Activated T-cell treated with anti-CD3 and anti-CD28 coated beads, Interleukin-2, amount 50 U/mL, for 48 hours (primary cell): Measurements from ENCODE around the gene HS3ST4.

Experiments used
- DNase-seq, 2 experiments: peaks; one replicate each; pipeline ENCODE4 v3.0.0-alpha.2; 2020

The HS3ST4 gene

DNA sequence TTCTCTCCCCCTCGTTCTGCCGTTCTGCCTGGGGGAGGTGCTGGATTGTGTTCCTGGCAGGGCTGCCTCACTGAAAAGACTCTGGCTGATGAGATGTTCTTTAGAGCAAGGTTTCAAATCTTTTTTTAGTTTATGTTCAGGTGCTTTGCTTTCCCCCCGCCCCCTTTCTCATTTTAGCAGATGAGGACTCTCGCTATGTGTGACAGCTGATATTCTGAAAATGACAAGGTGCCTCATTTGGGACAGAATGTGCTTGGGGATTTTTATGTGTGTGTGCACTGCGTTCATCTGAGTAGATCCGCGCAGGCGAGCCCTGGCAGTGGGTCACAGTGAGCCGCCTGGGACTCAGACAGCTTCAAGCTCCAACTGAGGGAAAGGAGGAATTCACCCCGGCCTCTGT is 205.9 kb downstream of the HS3ST4 start:
- no peak for DNase-seq

- no peak for DNase-seq
Measured at GRCh38 chr16:25905810-25906209, 214.1 kb downstream of the HS3ST4 start.

DNA sequence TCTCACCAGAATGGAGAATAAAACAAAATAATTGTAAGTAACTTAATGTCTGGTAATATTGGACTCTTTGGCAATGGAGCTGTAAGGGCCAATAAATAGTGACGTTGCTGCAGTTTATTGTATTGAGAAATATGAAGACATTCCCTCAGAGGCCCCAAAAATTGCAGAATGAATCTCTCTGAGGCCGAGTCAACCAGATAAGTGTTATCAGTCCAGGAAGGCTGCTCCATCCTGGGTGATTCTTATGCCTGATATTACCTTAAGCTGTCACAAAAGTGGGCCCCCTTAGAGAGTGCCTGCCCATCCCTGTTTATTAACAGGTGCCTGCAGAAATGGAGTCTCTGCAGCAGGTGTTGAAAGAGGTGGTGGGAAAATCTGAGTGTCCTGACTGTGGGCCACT is 219.2 kb downstream of the HS3ST4 start:
- DNase-seq = no peak

DNA sequence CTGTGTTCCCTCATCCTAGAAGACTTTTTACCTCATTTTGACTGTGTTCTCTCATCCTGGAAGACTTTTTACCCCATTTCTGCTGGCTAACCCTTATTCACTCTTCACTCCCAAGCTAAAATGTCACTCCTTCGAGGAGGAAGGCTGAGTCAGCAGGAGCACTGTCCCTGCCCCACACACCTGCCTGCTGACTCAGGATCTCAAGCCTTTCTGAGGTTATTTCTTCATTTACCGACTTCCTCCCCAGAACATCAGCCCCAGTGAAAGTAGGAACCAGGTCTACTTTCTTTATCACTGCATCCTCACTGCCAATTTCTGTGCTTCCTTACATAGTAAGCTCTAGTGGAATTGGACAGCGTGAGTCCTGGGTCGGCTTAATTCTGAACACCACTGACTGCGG is 220.6 kb downstream of the HS3ST4 start:
- no peak for DNase-seq

DNA sequence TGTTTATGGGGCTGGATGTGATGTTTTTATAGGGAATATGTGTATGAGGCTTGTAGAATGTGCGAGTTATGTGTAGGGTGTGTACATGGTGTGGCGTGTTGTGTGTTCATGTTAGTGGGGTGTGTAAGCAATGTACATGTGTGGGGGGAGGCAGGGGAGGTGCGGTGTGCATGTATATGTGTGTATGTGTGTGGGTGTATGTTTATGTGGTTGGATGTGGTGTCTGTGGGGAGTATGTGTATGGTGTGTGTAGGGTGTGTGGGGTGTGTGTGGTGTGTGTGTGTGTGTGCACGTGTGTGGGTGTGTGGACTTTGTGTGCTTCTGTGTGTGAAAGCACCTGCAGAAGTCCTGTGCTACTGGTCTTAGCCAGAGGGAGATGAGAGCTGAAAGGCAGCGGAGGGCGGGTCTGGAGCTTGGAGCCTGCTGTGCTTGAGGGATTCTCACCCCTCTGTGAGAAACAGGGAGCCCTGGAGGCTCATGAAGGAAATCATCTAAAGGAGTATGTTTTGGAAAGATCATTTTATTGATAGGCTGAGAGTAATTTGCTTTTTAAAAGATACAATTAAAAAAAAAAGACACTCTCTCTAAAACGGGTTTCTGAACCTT is 222.7 kb downstream of the HS3ST4 start:
- DNase-seq = no peak

- DNase-seq = no peak
Measured at GRCh38 chr16:25916037-25916436, 224.3 kb downstream of the HS3ST4 start.

DNA sequence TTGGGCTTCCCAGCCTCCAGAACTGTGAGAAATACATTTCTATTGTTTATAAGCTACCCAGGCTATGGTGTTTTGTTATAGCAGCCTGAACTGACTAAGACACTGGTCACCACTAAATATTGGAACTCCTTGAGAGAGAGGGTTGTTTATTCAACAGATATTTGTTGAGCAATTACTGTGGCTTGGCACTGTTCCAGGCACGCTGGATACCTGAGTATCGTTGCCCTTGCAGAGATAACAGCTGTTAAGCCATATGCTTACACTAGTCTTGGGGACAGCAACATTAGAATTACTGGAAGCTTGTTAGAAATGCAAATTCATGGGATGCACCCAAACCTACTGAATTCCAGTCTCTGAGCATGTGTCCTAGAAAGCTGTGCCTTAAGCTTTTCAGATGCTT is 230.7 kb downstream of the HS3ST4 start:
- no peak for DNase-seq

GRCh38 chr16:25925421-25925820 is 233.7 kb downstream of the HS3ST4 start:
- no peak for DNase-seq

DNA sequence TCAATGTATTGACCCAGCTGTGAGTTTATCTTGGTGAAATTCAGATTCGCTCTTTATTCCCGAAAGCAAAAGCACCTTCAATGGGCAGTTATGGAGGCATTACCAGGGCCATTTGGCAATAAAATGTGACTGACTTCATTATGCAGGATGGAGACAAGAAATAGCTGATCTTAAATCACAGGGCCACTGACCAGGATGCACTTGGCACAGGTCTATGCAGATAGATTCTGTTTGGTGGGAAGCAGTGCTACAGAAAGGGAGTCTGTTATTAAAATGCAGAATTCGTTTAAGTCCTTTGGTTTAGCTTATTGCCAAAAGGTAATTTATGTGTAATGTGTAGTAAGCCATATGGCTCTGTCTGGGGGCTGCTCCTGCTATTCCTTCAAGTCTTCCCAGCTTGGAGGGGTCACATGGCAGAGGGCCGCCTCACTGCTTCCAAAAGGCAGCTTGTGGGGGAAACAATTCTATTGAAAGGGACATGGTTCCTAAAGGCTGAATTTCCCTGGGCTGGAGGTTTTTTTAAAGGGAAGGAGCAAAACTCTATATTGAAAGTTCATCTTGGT is 239.8 kb downstream of the HS3ST4 start:
- no peak for DNase-seq

GRCh38 chr16:25941800-25942499 is 250.2 kb downstream of the HS3ST4 start:
- no peak for DNase-seq

- DNase-seq = no peak
Measured at GRCh38 chr16:25950586-25951281, 259.0 kb downstream of the HS3ST4 start.

- DNase-seq = no peak
Measured at GRCh38 chr16:25951999-25952398, 260.2 kb downstream of the HS3ST4 start.

DNA sequence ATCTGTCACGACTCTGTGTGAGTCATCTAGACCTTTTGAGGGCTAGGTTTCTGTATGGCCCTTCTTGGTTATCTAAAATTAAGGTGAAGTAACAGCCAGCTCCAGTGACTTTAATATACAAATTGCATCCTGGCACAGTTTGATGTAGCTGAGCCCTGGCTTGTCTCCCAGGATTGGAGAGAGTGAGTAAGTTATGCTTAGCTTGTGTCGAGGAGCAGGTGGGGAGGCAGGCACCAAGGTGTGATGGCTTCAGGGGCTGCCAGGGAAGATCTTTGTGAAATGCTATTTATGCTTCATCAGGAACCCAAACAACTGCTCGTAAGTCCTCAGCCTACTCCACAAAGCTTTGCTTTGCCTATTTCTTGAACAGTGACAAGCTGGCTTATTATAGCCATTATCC is 261.2 kb downstream of the HS3ST4 start:
- no peak for DNase-seq

GRCh38 chr16:25957707-25958106 is 265.9 kb downstream of the HS3ST4 start:
- no peak for DNase-seq

DNA sequence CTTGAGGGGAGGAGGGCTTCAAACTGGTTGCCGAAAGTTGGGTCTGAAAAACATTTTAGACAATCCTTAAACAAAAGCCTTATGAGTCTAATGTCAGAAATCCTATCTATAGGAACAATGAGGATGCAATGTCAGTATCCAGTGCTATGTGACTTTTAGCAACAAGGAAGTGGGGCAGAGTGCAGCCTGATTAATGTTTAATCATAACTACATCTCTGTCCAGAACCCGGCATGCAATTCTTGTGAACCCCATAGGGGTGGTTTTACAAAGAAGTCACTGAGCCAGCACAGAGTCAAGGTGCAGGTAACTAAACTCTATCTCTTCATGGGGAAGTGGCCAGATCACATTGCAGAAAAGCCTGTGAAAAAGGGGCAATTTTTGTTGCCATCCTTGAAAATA is 267.5 kb downstream of the HS3ST4 start:
- no peak for DNase-seq

DNA sequence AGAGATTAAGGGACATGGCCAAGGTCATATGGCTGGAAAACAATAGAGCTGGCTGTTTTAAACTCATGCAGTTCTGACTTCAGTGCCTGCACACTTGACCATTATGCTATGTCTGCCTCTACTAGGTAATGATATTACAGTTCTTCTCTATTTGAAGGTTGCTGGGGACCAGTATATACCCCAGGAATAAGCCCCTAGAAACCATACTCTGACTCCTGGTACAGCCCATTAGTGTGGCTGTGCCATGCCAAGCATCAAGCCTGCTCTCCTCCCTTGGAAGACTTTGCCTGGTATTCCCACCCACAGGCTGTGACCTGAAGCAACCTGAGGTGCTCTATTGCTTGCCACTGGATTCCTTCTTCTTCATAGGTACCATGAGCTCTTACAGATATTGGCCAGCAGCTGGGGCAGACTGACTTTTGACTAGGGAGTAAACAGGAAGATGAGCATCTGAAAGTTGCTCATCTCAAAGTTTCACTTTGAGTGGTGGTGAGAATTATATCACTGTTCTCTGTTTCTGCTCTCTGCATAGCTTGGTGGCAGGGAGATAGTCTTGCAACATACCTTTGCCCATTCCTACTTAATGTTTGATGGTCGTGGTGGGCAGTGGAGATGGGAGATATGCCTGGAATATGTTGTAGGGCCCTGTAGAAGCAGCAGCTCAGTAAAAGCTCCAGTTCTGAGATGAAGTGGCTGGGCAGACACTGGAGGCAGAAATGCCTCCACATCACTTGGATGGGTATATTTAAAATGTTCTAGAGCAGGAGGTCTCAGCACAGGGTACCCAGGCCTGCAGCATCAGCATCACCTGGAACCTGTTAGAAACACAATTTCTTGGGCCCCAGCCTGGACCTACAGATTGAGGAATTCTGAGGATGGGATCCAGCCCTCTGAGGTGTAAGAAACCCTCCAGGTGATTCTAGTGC is 274.7 kb downstream of the HS3ST4 start:
- DNase-seq = peak; percentile 21 to 22

DNA sequence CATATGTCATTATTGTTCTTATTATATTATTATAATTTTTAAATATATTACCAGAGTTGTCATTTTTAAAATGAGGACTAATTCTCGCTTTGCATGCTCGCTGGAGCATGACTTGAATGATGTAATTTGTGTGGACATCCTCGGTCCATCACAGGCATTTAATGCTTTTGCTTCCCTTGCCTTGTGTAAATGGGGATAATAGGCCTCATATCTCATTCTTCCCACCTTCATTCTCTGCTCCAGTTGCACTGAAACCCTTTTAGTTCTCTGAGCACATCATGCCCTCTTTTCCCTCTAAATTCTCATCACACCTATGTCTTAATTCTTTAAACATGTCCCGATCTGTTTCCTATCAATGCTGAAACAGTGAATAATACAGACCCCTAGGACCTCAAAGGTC is 285.4 kb downstream of the HS3ST4 start:
- no peak for DNase-seq

DNA sequence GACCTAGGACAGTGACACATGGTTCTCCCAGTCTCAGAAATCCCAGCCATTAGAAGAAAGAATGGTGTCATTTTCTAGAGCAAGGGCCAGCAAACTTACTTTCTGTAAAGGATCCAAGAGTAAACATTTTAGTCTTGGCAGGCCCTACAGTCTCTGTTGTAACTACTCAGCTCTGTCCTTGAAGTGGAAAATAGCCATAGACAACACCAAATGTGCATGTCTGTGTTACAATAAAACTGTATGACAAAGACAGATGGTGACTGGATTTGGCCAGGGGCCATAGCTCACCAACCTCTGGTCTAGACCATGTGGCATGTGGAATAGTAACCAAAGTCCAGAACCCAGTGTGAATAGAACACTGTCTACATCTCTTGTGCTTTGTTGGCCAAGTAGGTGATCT is 286.5 kb downstream of the HS3ST4 start:
- no peak for DNase-seq

DNA sequence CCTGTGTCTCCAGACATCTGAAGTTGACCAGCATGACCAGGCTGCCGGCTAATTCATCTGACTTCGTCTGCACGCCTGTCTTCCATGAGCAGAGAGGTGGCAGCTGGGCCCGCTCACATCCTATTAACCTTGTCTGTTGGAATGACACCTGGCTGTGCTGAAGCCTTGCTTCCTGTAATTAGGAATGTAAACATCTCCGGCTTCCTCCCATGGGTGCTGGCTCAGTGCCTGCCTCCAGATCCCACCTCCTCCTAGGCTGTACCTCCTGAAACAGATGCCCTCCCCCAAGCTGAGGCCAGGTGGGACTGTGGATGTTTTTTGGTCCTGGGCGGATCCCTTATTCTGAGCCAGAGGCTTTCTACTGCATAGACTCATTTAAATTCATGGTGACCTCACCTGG is 296.3 kb downstream of the HS3ST4 start:
- no peak for DNase-seq

GRCh38 chr16:25988882-25989281 is 297.1 kb downstream of the HS3ST4 start:
- no peak for DNase-seq

GRCh38 chr16:25996052-25996451 is 304.3 kb downstream of the HS3ST4 start:
- no peak for DNase-seq

DNA sequence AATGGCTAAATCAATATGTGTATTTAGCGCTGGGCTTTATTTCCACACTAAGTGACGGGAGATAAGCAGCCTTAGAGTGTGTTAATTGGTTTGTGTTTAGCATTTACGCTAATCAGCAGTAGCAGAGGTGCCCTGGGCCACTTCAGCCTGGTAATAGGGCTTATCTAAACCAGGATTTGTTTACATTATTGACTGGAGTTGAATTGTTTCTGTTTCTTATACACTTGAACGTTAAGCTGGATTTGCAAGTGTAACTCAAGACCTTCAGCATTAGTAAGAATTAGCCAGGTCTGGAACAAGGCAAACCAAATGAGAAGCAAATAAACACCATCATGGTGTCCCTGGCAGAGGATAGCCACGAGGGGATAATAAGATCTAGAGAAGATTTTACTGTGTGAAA is 313.6 kb downstream of the HS3ST4 start:
- DNase-seq = no peak

- no peak for DNase-seq
Measured at GRCh38 chr16:26012376-26012775, 320.6 kb downstream of the HS3ST4 start.
